ENCODE data around the gene TSHZ2.

The TSHZ2 gene

GRCh38 chr20:53021934-53022333 lies 49.8 kb downstream of the TSHZ2 start:
- TF ChIP-seq POLR2AphosphoS5 (IDR thresholded peaks at IDR 0.05; ENCODE audit: low read depth, low read length) (no peak), TAF1 (IDR thresholded peaks at IDR 0.05; ENCODE audit: borderline replicate concordance, insufficient read depth, low read length) (no peak), FOXP2 (optimal IDR thresholded peaks at IDR 0.05; ENCODE audit: borderline replicate concordance, extremely low read depth, extremely low read length, insufficient read depth) (no peak), SIN3A (IDR thresholded peaks at IDR 0.05; ENCODE audit: borderline replicate concordance, insufficient read depth, low read length) (no peak), REST (IDR thresholded peaks at IDR 0.05; ENCODE audit: insufficient read depth in 1 of 2, low read depth in 2 of 2, low read length in 2 of 2) (no peak)

- TF ChIP-seq REST (IDR thresholded peaks at IDR 0.05; ENCODE audit: insufficient read depth in 1 of 2, low read depth in 2 of 2, low read length in 2 of 2) (no peak), FOXP2 (optimal IDR thresholded peaks at IDR 0.05; ENCODE audit: borderline replicate concordance, extremely low read depth, extremely low read length, insufficient read depth) (no peak), TAF1 (IDR thresholded peaks at IDR 0.05; ENCODE audit: borderline replicate concordance, insufficient read depth, low read length) (no peak), SIN3A (IDR thresholded peaks at IDR 0.05; ENCODE audit: borderline replicate concordance, insufficient read depth, low read length) (no peak), POLR2AphosphoS5 (IDR thresholded peaks at IDR 0.05; ENCODE audit: low read depth, low read length) (no peak)
Observed at GRCh38 chr20:53023732-53024520, 51.8 kb downstream of the TSHZ2 start.

GRCh38 chr20:53027089-53027488 lies 54.9 kb downstream of the TSHZ2 start:
- TF ChIP-seq TAF1 (IDR thresholded peaks at IDR 0.05; ENCODE audit: borderline replicate concordance, insufficient read depth, low read length): no peak
- TF ChIP-seq SIN3A (IDR thresholded peaks at IDR 0.05; ENCODE audit: borderline replicate concordance, insufficient read depth, low read length): no peak
- no peak for TF ChIP-seq FOXP2 (optimal IDR thresholded peaks at IDR 0.05; ENCODE audit: borderline replicate concordance, extremely low read depth, extremely low read length, insufficient read depth)
- no peak for TF ChIP-seq REST (IDR thresholded peaks at IDR 0.05; ENCODE audit: insufficient read depth in 1 of 2, low read depth in 2 of 2, low read length in 2 of 2)
- no peak for TF ChIP-seq POLR2AphosphoS5 (IDR thresholded peaks at IDR 0.05; ENCODE audit: low read depth, low read length)

- TF ChIP-seq REST (IDR thresholded peaks at IDR 0.05; ENCODE audit: insufficient read depth in 1 of 2, low read depth in 2 of 2, low read length in 2 of 2) (no peak), TAF1 (IDR thresholded peaks at IDR 0.05; ENCODE audit: borderline replicate concordance, insufficient read depth, low read length) (no peak), POLR2AphosphoS5 (IDR thresholded peaks at IDR 0.05; ENCODE audit: low read depth, low read length) (no peak), SIN3A (IDR thresholded peaks at IDR 0.05; ENCODE audit: borderline replicate concordance, insufficient read depth, low read length) (no peak), FOXP2 (optimal IDR thresholded peaks at IDR 0.05; ENCODE audit: borderline replicate concordance, extremely low read depth, extremely low read length, insufficient read depth) (no peak)
Observed at GRCh38 chr20:53028337-53029007, 56.3 kb downstream of the TSHZ2 start.

Measured in PFSK-1 (cell line).